ENCODE measurements around the gene KIAA1217. TPM values are rescaled to one million over a fixed set of nuclear protein-coding genes. Genes with fewer than 3 reads are reported as not detected.
A peak's percentile ranks its signal among the peaks of the same experiment; 100 is the strongest.
"Not testable (repeated sequence)": the region's sequence is repeated elsewhere in the genome, so short reads cannot be mapped to it uniquely, and the experiment has no call there.

The KIAA1217 gene
- total RNA-seq, 1 experiment from 2014 or later = 5.2 TPM

GRCh38 chr10:24340446-24340845 is 131.5 kb downstream of the KIAA1217 start:
- no peak for DNase-seq (ENCODE audit: low read depth)

GRCh38 chr10:24340883-24341282 is 131.9 kb downstream of the KIAA1217 start:
- DNase-seq (ENCODE audit: low read depth) = no peak

GRCh38 chr10:24341371-24341770 is 132.4 kb downstream of the KIAA1217 start:
- no peak for DNase-seq (ENCODE audit: low read depth)

GRCh38 chr10:24341897-24342296 is 133.0 kb downstream of the KIAA1217 start:
- DNase-seq (ENCODE audit: low read depth) = no peak

GRCh38 chr10:24343686-24344085 is 134.7 kb downstream of the KIAA1217 start:
- no peak for DNase-seq (ENCODE audit: low read depth)

GRCh38 chr10:24344279-24344678 is 135.3 kb downstream of the KIAA1217 start:
- DNase-seq (ENCODE audit: low read depth) = peak; percentile 91

GRCh38 chr10:24344695-24345463 is 135.9 kb downstream of the KIAA1217 start:
- peak; percentile 5 for DNase-seq (ENCODE audit: low read depth)

- no peak for DNase-seq (ENCODE audit: low read depth)
Measured at GRCh38 chr10:24346877-24347519, 138.1 kb downstream of the KIAA1217 start.

- no peak for DNase-seq (ENCODE audit: low read depth)
Measured at GRCh38 chr10:24349379-24350001, 140.6 kb downstream of the KIAA1217 start.

GRCh38 chr10:24350070-24350921 is 141.4 kb downstream of the KIAA1217 start:
- no peak for DNase-seq (ENCODE audit: low read depth)

GRCh38 chr10:24350922-24351225 is 141.9 kb downstream of the KIAA1217 start:
- not testable (repeated sequence) for DNase-seq (ENCODE audit: low read depth)

GRCh38 chr10:24351961-24352360 is 143.0 kb downstream of the KIAA1217 start:
- no peak for DNase-seq (ENCODE audit: low read depth)

GRCh38 chr10:24352399-24352798 is 143.5 kb downstream of the KIAA1217 start:
- no peak for DNase-seq (ENCODE audit: low read depth)

- DNase-seq (ENCODE audit: low read depth) = no peak
Measured at GRCh38 chr10:24353319-24353718, 144.4 kb downstream of the KIAA1217 start.

GRCh38 chr10:24355056-24355688 is 146.2 kb downstream of the KIAA1217 start:
- no peak for DNase-seq (ENCODE audit: low read depth)

- DNase-seq (ENCODE audit: low read depth) = no peak
Measured at GRCh38 chr10:24357344-24358004, 148.5 kb downstream of the KIAA1217 start.

- DNase-seq (ENCODE audit: low read depth) = no peak
Measured at GRCh38 chr10:24358022-24358421, 149.1 kb downstream of the KIAA1217 start.

GRCh38 chr10:24360282-24361127 is 151.6 kb downstream of the KIAA1217 start:
- peak; percentile 58 for DNase-seq (ENCODE audit: low read depth)

GRCh38 chr10:24363070-24363469 is 154.1 kb downstream of the KIAA1217 start:
- DNase-seq (ENCODE audit: low read depth) = peak; percentile 37

- DNase-seq (ENCODE audit: low read depth) = no peak
Measured at GRCh38 chr10:24367688-24368087, 158.8 kb downstream of the KIAA1217 start.
